WI38 (cell line): Measurements from ENCODE around the gene SFXN5.

Source experiments
- H3K4me3 ChIP-seq: 2 replicates; pipeline ENCODE4 v1.5.1; 2011; ENCODE audit warnings: low read depth, mild to moderate bottlenecking, control low read depth, low read length
- TF ChIP-seq, protein P1 (sequence below): IDR thresholded peaks from 2 replicates; pipeline ENCODE4 v1.5.1; 2012; ENCODE audit warnings: low read depth, mild to moderate bottlenecking, control low read depth, low read length

SFXN5 gene

DNA sequence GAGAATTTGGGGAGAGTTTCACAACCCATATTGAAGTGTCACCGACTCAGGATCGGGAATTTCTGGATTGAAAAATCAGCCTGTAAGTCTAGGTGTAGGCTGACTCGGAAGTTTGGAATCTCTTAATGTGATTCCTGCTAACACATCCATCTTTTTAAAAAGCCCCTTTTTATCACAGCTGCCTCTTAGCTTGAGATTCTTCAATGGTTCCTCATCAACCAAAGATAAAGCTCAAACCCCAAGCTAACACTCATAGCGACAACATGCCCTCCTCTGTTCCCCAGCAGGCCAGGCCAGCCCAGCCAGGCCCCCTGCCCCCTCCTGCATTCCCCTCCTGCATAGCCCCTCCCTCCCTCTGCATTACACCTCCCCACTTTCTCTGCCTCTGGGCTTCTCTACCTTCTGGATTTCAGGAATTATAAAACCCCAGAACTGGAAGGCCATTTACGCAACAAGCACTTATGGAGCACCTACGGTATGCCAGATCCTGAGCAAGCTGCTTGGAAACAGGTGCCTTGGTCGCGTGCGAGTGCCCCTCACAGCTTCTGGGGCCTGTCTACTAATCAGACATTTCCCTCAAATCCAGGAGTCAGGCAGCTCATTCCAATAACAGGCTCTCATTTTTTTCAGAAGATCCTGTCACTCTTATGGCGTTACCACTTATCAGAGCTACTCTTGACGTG is 90.8 kb downstream of the SFXN5 start:
- H3K4me3 ChIP-seq = no peak overlapping the region
- TF ChIP-seq, protein P1, sequence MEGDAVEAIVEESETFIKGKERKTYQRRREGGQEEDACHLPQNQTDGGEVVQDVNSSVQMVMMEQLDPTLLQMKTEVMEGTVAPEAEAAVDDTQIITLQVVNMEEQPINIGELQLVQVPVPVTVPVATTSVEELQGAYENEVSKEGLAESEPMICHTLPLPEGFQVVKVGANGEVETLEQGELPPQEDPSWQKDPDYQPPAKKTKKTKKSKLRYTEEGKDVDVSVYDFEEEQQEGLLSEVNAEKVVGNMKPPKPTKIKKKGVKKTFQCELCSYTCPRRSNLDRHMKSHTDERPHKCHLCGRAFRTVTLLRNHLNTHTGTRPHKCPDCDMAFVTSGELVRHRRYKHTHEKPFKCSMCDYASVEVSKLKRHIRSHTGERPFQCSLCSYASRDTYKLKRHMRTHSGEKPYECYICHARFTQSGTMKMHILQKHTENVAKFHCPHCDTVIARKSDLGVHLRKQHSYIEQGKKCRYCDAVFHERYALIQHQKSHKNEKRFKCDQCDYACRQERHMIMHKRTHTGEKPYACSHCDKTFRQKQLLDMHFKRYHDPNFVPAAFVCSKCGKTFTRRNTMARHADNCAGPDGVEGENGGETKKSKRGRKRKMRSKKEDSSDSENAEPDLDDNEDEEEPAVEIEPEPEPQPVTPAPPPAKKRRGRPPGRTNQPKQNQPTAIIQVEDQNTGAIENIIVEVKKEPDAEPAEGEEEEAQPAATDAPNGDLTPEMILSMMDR = no peak

GRCh38 chr2:72979896-72980295 is 91.6 kb downstream of the SFXN5 start:
- no peak overlapping the region for H3K4me3 ChIP-seq
- TF ChIP-seq, protein P1 = no peak

DNA sequence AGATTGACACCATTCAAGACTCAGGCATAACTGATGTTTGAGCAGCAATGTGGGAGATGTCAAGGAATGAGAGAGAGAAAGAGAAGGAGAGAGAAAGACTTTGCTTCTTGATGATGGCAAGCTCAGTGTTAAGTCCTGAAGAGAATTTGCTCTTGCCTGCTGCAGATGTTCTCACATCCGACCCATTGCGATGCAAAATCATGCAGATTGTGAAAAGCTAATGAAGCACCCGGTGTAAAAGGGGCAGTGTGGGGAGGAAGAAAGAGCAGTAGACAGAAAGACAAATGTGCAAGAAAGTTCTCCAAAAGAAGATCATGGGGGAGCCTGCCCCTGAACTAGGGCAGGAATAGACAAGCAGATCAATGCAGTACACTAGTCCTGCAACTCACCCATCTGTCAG is 96.5 kb downstream of the SFXN5 start:
- no peak overlapping the region for H3K4me3 ChIP-seq
- TF ChIP-seq, protein P1 = no peak

GRCh38 chr2:72974436-72974754 is 97.1 kb downstream of the SFXN5 start:
- no peak overlapping the region for H3K4me3 ChIP-seq
- TF ChIP-seq, protein P1 = no peak

GRCh38 chr2:72973566-72974435 is 97.7 kb downstream of the SFXN5 start:
- H3K4me3 ChIP-seq = no peak overlapping the region
- TF ChIP-seq, protein P1 = peak; percentile 94

GRCh38 chr2:72973137-72973535 is 98.4 kb downstream of the SFXN5 start:
- H3K4me3 ChIP-seq = no peak overlapping the region
- TF ChIP-seq, protein P1 = no peak
